Stimulated activated CD8-positive, alpha-beta memory T cell treated with anti-CD3 and anti-CD28 coated beads, Interleukin-7, amount 100 ng/mL, for 24 hours (primary cell): ENCODE measurements around the gene NID1.
A peak's percentile ranks its signal among the peaks of the same experiment; 100 is the strongest.
"Not testable (repeated sequence)": the region's sequence is repeated elsewhere in the genome, so short reads cannot be mapped to it uniquely, and the experiment has no call there.

Source experiments
- DNase-seq: peaks from one replicate; pipeline ENCODE4 v3.0.0-alpha.2; 2020; ENCODE audit warnings: low read depth

NID1 gene

GRCh38 chr1:235996048-235996785 is 68.7 kb downstream of the NID1 start:
- no peak for DNase-seq

- no peak for DNase-seq
These were observed 69.4 kb downstream of the NID1 start for GRCh38 chr1:235995511-235995910.

- no peak for DNase-seq
These were observed 71.2 kb downstream of the NID1 start for GRCh38 chr1:235993652-235994051.

GRCh38 chr1:235992868-235993267 is 72.0 kb downstream of the NID1 start:
- DNase-seq = no peak

- DNase-seq = no peak
These were observed 72.5 kb downstream of the NID1 start for GRCh38 chr1:235992346-235992745.

- no peak for DNase-seq
These were observed 74.5 kb downstream of the NID1 start for GRCh38 chr1:235990330-235990795.

- DNase-seq = no peak
These were observed 75.8 kb downstream of the NID1 start for GRCh38 chr1:235989105-235989504.

GRCh38 chr1:235986869-235987268 is 78.0 kb downstream of the NID1 start:
- no peak for DNase-seq

GRCh38 chr1:235984041-235984825 is 80.7 kb downstream of the NID1 start:
- DNase-seq = no peak

- DNase-seq = no peak
These were observed 83.9 kb downstream of the NID1 start for GRCh38 chr1:235980976-235981375.

- no peak for DNase-seq
These were observed 85.1 kb downstream of the NID1 start for GRCh38 chr1:235979716-235980333.

GRCh38 chr1:235979176-235979575 is 85.7 kb downstream of the NID1 start:
- DNase-seq = no peak

- DNase-seq = no peak
These were observed 88.4 kb downstream of the NID1 start for GRCh38 chr1:235976490-235976889.

- no peak for DNase-seq
These were observed 90.3 kb downstream of the NID1 start for GRCh38 chr1:235974616-235975015.

GRCh38 chr1:235972691-235973090 is 92.2 kb downstream of the NID1 start:
- not testable (repeated sequence) for DNase-seq

GRCh38 chr1:235972311-235972689 is 92.6 kb downstream of the NID1 start:
- DNase-seq = no peak

GRCh38 chr1:235971571-235972310 is 93.1 kb downstream of the NID1 start:
- DNase-seq = peak; percentile 84

- DNase-seq = no peak
These were observed 93.9 kb downstream of the NID1 start for GRCh38 chr1:235971020-235971419.

- DNase-seq = no peak
These were observed 96.1 kb downstream of the NID1 start for GRCh38 chr1:235968831-235969230.

- not testable (repeated sequence) for DNase-seq
These were observed 98.8 kb downstream of the NID1 start for GRCh38 chr1:235966134-235966533.

- no peak for DNase-seq
These were observed 104.1 kb downstream of the NID1 start for GRCh38 chr1:235960809-235961208.

GRCh38 chr1:235958021-235958420 is 106.9 kb downstream of the NID1 start:
- no peak for DNase-seq
